Neural cell (in vitro differentiated cells): Measurements from ENCODE around the gene IL12RB1. TPM values are rescaled to one million over a fixed set of nuclear protein-coding genes. Genes with fewer than 3 reads are reported as not detected.

Experiments used
- H2AFZ ChIP-seq: fragments of 200-600, 300-800 bp; sonication (generic), shearing (Covaris generic); 2 replicates; pipeline ENCODE4 v1.6.0; 2014; ENCODE audit warnings: low read depth, mild to moderate bottlenecking, antibody characterized with exemption, low read length, moderate library complexity
- H3F3A ChIP-seq: fragments of 200-600 bp; shearing (Covaris generic); 2 replicates; pipeline ENCODE4 v1.6.1; 2016; ENCODE audit warnings: mild to moderate bottlenecking, moderate library complexity, mixed read lengths, antibody characterized with exemption, low read length; ENCODE audit not compliant: insufficient read depth, poor library complexity, severe bottlenecking
- H3K27ac ChIP-seq: fragments of 200-600, 300-800 bp; sonication (generic), shearing (Covaris generic); 2 replicates; pipeline ENCODE4 v1.5.1; 2014; ENCODE audit warnings: mild to moderate bottlenecking, low read length, moderate library complexity
- H3K27me3 ChIP-seq: fragments of 300-800, 200-600 bp; sonication (generic), shearing (Covaris generic); 2 replicates; pipeline ENCODE4 v1.6.0; 2014; ENCODE audit warnings: mild to moderate bottlenecking, low read depth, low read length, moderate library complexity; ENCODE audit not compliant: insufficient read depth
- H3K36me3 ChIP-seq: fragments of 300-800, 200-600 bp; sonication (generic), shearing (Covaris generic); 2 replicates; pipeline ENCODE4 v1.5.1; 2014; ENCODE audit warnings: mild to moderate bottlenecking, antibody characterized with exemption, low read length, moderate library complexity; ENCODE audit not compliant: insufficient read depth
- H3K4me2 ChIP-seq: fragments of 300-800, 200-600 bp; sonication (generic), shearing (Covaris generic); 2 replicates; pipeline ENCODE4 v1.6.0; 2014; ENCODE audit warnings: mild to moderate bottlenecking, low read length
- H3K4me3 ChIP-seq: fragments of 300-800, 200-600 bp; sonication (generic), shearing (Covaris generic); 2 replicates; pipeline ENCODE4 v1.5.1; 2014; ENCODE audit warnings: mild to moderate bottlenecking, low read length, moderate library complexity
- H3K79me2 ChIP-seq: fragments of 200-600 bp; shearing (Covaris generic); replicated peaks from 2 replicates; pipeline ENCODE4 v1.6.0; 2014; ENCODE audit warnings: mild to moderate bottlenecking, low read length, moderate library complexity; ENCODE audit not compliant: insufficient read depth
- H3K9ac ChIP-seq: fragments of 300-800, 200-600 bp; sonication (generic), shearing (Covaris generic); 2 replicates; pipeline ENCODE4 v1.6.1; 2016; ENCODE audit warnings: mild to moderate bottlenecking, low read length, mixed read lengths
- H3K9me2 ChIP-seq: fragments of 200-600 bp; shearing (Covaris generic); 2 replicates; pipeline ENCODE4 v1.6.1; 2016; ENCODE audit warnings: mild to moderate bottlenecking, low read length, mixed read lengths; ENCODE audit not compliant: insufficient read depth
- H3K9me3 ChIP-seq: fragments of 200-600, 300-800 bp; sonication (generic), shearing (Covaris generic); 2 replicates; pipeline ENCODE4 v1.6.1; 2016; ENCODE audit warnings: mild to moderate bottlenecking, mixed run types, low read length, moderate library complexity, mixed read lengths
- H4K20me1 ChIP-seq: fragments of 200-600 bp; shearing (Covaris generic); 2 replicates; pipeline ENCODE4 v1.6.1; 2016; ENCODE audit warnings: mild to moderate bottlenecking, mixed run types; ENCODE audit not compliant: insufficient read depth
- EP300 ChIP-seq: fragments of 450-650 bp; conservative IDR thresholded peaks from 2 replicates; pipeline ENCODE4 v1.6.1; 2014; ENCODE audit warnings: antibody characterized with exemption, mild to moderate bottlenecking, moderate library complexity; ENCODE audit not compliant: poor library complexity, severe bottlenecking
- EZH2 ChIP-seq: fragments of 200-600, 300-800 bp; shearing (Covaris generic), sonication (generic); IDR thresholded peaks from 2 replicates; pipeline ENCODE4 v1.6.1; 2014; ENCODE audit warnings: antibody characterized with exemption, low read length, borderline replicate concordance, mild to moderate bottlenecking; ENCODE audit not compliant: insufficient read depth, poor library complexity, severe bottlenecking
- MXI1 ChIP-seq: fragments of 450-650 bp; conservative IDR thresholded peaks from 2 replicates; pipeline ENCODE4 v1.6.1; 2014; ENCODE audit warnings: antibody characterized with exemption, mild to moderate bottlenecking; ENCODE audit not compliant: poor library complexity, severe bottlenecking
- POLR2AphosphoS5 ChIP-seq: IDR thresholded peaks from 2 replicates; pipeline ENCODE4 v1.6.1; 2012
- RAD21 ChIP-seq: fragments of 450-650 bp; conservative IDR thresholded peaks from 2 replicates; pipeline ENCODE4 v1.6.1; 2014; ENCODE audit warnings: antibody characterized with exemption, mild to moderate bottlenecking, moderate library complexity
- SMC3 ChIP-seq: fragments of 450-650 bp; conservative IDR thresholded peaks from 2 replicates; pipeline ENCODE4 v1.6.1; 2014; ENCODE audit warnings: antibody characterized with exemption, mild to moderate bottlenecking, moderate library complexity; ENCODE audit not compliant: poor library complexity
- TAF1 ChIP-seq: IDR thresholded peaks from 2 replicates; pipeline ENCODE4 v1.6.1; 2012; ENCODE audit warnings: low read depth
- polyA plus RNA-seq: library from polyadenylated mRNA; depleted of rRNA; stranded (reverse); fragments of >200 nt; gene quantifications from 2 replicates; pipeline ENCODE4 v1.2.3, GENCODE V29; 2014
- TF ChIP-seq, protein P1 (sequence below): IDR thresholded peaks from 2 replicates; pipeline ENCODE4 v1.6.1; 2012; ENCODE audit warnings: borderline replicate concordance
- TF ChIP-seq, protein P2 (sequence below): fragments of 450-650 bp; IDR thresholded peaks from 2 replicates; pipeline ENCODE4 v1.5.1; 2014; ENCODE audit warnings: antibody characterized with exemption, mild to moderate bottlenecking, moderate library complexity; ENCODE audit not compliant: poor library complexity, severe bottlenecking

IL12RB1 gene
- polyA plus RNA-seq, 1 donor from 2014 or later, result not detected

DNA sequence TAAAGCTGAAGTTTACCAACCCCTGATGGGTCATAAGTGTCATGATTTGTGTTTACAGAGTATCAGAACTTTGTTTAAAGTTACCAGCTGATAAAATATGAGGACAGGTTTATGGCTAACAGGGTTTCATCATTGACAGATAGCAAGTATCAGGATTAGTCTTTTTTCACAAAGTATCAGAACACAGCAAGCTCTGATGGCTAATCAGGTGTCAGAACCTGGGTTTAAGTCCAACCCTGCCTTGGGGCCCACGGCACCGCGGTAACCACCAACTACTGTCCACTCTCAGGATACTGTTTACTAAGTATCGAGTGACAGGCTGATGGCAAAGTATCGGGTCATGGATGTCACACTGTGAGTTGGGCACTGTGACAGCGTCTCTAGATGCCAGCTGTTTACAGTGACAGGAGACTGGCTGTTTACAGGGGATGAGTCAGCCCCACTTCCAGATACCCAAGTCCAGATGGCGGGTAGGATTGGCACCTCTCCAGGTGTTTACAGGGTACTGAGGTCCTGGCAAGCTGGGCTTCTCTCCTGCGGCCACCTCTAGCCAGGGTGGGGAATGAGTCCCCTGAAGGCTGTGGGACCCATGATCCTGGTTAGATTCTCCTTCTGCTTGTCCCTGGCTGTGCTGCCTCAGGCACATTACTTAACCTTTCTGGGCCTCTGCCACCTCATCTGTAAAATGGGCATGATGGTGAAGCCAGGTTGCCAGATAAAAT is 57.0 kb downstream of the IL12RB1 start:
- no peak overlapping the region for H3K4me3 ChIP-seq
- H3K79me2 ChIP-seq, result no peaks in the 10 kb centered on the region
- H3K27me3 ChIP-seq, result no peaks in the 10 kb centered on the region
- H4K20me1 ChIP-seq, result no peaks in the 10 kb centered on the region
- H3K36me3 ChIP-seq, result no peaks in the 10 kb centered on the region
- no peak overlapping the region for H2AFZ ChIP-seq
- H3F3A ChIP-seq, result no peaks in the 10 kb centered on the region
- TF ChIP-seq POLR2AphosphoS5 (no peak), EP300 (no peak), TAF1 (no peak), MXI1 (no peak), EZH2 (no peak), SMC3 (no peak), RAD21 (no peak)
- TF ChIP-seq, protein P1, sequence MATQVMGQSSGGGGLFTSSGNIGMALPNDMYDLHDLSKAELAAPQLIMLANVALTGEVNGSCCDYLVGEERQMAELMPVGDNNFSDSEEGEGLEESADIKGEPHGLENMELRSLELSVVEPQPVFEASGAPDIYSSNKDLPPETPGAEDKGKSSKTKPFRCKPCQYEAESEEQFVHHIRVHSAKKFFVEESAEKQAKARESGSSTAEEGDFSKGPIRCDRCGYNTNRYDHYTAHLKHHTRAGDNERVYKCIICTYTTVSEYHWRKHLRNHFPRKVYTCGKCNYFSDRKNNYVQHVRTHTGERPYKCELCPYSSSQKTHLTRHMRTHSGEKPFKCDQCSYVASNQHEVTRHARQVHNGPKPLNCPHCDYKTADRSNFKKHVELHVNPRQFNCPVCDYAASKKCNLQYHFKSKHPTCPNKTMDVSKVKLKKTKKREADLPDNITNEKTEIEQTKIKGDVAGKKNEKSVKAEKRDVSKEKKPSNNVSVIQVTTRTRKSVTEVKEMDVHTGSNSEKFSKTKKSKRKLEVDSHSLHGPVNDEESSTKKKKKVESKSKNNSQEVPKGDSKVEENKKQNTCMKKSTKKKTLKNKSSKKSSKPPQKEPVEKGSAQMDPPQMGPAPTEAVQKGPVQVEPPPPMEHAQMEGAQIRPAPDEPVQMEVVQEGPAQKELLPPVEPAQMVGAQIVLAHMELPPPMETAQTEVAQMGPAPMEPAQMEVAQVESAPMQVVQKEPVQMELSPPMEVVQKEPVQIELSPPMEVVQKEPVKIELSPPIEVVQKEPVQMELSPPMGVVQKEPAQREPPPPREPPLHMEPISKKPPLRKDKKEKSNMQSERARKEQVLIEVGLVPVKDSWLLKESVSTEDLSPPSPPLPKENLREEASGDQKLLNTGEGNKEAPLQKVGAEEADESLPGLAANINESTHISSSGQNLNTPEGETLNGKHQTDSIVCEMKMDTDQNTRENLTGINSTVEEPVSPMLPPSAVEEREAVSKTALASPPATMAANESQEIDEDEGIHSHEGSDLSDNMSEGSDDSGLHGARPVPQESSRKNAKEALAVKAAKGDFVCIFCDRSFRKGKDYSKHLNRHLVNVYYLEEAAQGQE, result no peak
- TF ChIP-seq, protein P2, sequence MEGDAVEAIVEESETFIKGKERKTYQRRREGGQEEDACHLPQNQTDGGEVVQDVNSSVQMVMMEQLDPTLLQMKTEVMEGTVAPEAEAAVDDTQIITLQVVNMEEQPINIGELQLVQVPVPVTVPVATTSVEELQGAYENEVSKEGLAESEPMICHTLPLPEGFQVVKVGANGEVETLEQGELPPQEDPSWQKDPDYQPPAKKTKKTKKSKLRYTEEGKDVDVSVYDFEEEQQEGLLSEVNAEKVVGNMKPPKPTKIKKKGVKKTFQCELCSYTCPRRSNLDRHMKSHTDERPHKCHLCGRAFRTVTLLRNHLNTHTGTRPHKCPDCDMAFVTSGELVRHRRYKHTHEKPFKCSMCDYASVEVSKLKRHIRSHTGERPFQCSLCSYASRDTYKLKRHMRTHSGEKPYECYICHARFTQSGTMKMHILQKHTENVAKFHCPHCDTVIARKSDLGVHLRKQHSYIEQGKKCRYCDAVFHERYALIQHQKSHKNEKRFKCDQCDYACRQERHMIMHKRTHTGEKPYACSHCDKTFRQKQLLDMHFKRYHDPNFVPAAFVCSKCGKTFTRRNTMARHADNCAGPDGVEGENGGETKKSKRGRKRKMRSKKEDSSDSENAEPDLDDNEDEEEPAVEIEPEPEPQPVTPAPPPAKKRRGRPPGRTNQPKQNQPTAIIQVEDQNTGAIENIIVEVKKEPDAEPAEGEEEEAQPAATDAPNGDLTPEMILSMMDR, result no peak
- H3K9me2 ChIP-seq, result no peaks in the 10 kb centered on the region
- no peak overlapping the region for H3K4me2 ChIP-seq
- no peak overlapping the region for H3K9ac ChIP-seq
- H3K9me3 ChIP-seq, result no peaks in the 10 kb centered on the region
- no peak overlapping the region for H3K27ac ChIP-seq

DNA sequence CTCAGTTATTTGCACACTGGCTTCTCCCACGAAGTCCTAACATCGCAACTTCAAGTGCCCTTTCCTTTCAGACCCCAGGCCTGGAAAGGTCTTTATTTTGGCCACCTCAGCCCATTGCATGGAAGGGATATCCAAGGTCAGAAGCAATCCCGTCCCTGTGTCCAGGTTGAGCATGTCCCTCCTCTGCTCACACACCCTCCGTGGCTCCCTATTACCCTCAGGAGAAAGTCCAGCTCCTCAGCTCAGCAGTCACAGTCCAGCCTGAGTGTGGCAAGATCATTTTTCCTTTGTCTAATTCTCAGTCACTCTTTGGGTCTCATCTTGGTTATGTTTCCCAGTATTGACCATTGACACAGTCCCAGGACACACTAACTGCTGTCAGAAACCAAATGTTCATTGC is 59.6 kb downstream of the IL12RB1 start:
- Histone ChIP-seq H3K9ac (no peak overlapping the region), H3K4me2 (no peak overlapping the region), H3K9me3 (no peaks in the 10 kb centered on the region), H4K20me1 (no peaks in the 10 kb centered on the region), H3K9me2 (no peaks in the 10 kb centered on the region), H3F3A (no peaks in the 10 kb centered on the region), H3K27me3 (no peaks in the 10 kb centered on the region), H2AFZ (no peak overlapping the region), H3K4me3 (no peak overlapping the region), H3K79me2 (no peaks in the 10 kb centered on the region), H3K36me3 (no peaks in the 10 kb centered on the region), H3K27ac (no peak overlapping the region)
- TF ChIP-seq, protein P2, result no peak
- TF ChIP-seq MXI1 (no peak), RAD21 (no peak), POLR2AphosphoS5 (no peak), SMC3 (no peak), EZH2 (no peak), EP300 (no peak), TAF1 (no peak)
- TF ChIP-seq, protein P1, result no peak
